MCF 10A (cell line): ENCODE results near the gene THBD. TPM values are rescaled to one million over a fixed set of nuclear protein-coding genes. Genes with fewer than 3 reads are reported as not detected.

Experiments
- BruUV-seq: library from RNA; stranded (reverse); fragments of 400-500 nt; replicated peaks from 2 replicates; lab custom pipeline; 2021; lab: Mats Ljungman, UMichigan
- CTCF ChIA-PET: fragments of 300-600 bp; sonication (Branson Sonifier 250); formaldehyde crosslinking; extraction: SDS; loops from one replicate; lab custom pipeline; 2021; ENCODE audit warnings: antibody characterized with exemption, inconsistent platforms; lab: Yijun Ruan, JAX
- POLR2A ChIA-PET: fragments of 300-600, 350-650 bp; sonication (Branson Sonifier 250); formaldehyde crosslinking; extraction: SDS; loops from one replicate; lab custom pipeline; 2020; ENCODE audit warnings: antibody characterized with exemption, inconsistent platforms; lab: Yijun Ruan, JAX
- DNase-seq: peaks from one replicate; pipeline ENCODE4 v3.0.0-alpha.2; 2018; ENCODE audit not compliant: unreplicated experiment
- H3K27ac Mint-ChIP-seq: one replicate; pipeline ENCODE4 v1.8.0; 2022; ENCODE audit warnings: mild to moderate bottlenecking, low read depth, mixed read lengths; ENCODE audit not compliant: unreplicated experiment
- H3K27me3 Mint-ChIP-seq: one replicate; pipeline ENCODE4 v1.8.0; 2022; ENCODE audit warnings: mixed read lengths; ENCODE audit not compliant: insufficient read depth, unreplicated experiment
- H3K36me3 Mint-ChIP-seq: one replicate; pipeline ENCODE4 v1.8.0; 2022; ENCODE audit warnings: mild to moderate bottlenecking, moderate library complexity, mixed read lengths; ENCODE audit not compliant: insufficient read depth, unreplicated experiment
- H3K4me1 Mint-ChIP-seq: one replicate; pipeline ENCODE4 v1.8.0; 2022; ENCODE audit warnings: mixed read lengths; ENCODE audit not compliant: insufficient read depth, unreplicated experiment
- H3K4me3 Mint-ChIP-seq: one replicate; pipeline ENCODE4 v1.8.0; 2022; ENCODE audit warnings: mild to moderate bottlenecking, moderate library complexity, mixed read lengths; ENCODE audit not compliant: unreplicated experiment
- H3K9me3 Mint-ChIP-seq: one replicate; pipeline ENCODE4 v1.8.0; 2022; ENCODE audit warnings: mixed read lengths; ENCODE audit not compliant: unreplicated experiment
- CTCF ChIP-seq: fragments of 200-600 bp; IDR thresholded peaks from one replicate; pipeline ENCODE4 v1.8.0; 2022; ENCODE audit warnings: antibody characterized with exemption, mild to moderate bottlenecking; ENCODE audit not compliant: unreplicated experiment
- intact Hi-C: fragments of 100-400 bp; cut with micrococcal nuclease; formaldehyde crosslinking; loops from 2 replicates; pipeline ENCODE4 v1.14.1; 2022
- total RNA-seq: library from RNA; stranded (reverse); gene quantifications from 2 replicates; pipeline ENCODE4 v1.2.3, GENCODE V29; 2022

Gene THBD
- total RNA-seq, 1 experiment from 2014 or later = 15.4 TPM

GRCh38 chr20:23032750-23033078 lies 16.8 kb downstream of the THBD start:
- TF ChIP-seq CTCF = no peak
- ChIA-PET CTCF (interaction anchor here (1.1 kb wide), 1 partner anchor 168 kb away, joined by 3 read pairs; no protein-coding TSS in a partner anchor), POLR2A (interaction anchor here (0.6 kb wide), 1 partner anchor 458 kb away, joined by 3 read pairs; the partner anchor contains the start of gene CST8)
- intact Hi-C loops = no loop called here
- no peak for DNase-seq
- Mint-ChIP-seq H3K27ac (no peak overlapping the region), H3K4me3 (no peak overlapping the region), H3K4me1 (no peaks in the 10 kb centered on the region), H3K27me3 (no peaks in the 10 kb centered on the region), H3K9me3 (no peaks in the 10 kb centered on the region), H3K36me3 (no peaks in the 10 kb centered on the region)
- BruUV-seq = no TSS peak

- CTCF ChIA-PET = interaction anchor here (1.1 kb wide), 1 partner anchor 169 kb away, joined by 3 read pairs; no protein-coding TSS in a partner anchor
- no peaks in the 10 kb centered on the region for H3K27me3 Mint-ChIP-seq
- intact Hi-C loops = no loop called here
Observed at GRCh38 chr20:23032056-23032749, 17.3 kb downstream of the THBD start.

DNA sequence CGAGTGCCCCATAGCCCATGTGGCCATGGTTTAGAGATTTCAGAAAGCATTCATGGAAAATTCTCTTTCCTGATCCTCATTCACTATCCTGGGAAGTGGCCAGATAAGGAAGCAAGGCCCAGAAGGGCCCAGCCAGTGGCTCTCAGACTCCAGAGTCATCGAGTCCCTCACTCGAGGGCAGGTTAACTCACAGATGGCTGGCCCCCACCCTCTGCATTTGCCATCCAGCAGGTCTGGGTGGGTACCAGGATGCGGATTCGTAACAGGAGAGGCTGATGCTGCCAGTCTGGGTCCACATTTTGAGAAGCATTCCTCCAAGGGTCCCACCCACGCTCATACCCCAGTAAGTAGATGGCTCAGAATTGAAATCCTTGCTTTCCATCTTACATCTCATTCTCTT lies 18.1 kb downstream of the THBD start:
- H3K27me3 Mint-ChIP-seq = no peaks in the 10 kb centered on the region
- intact Hi-C loops = no loop called here
- no peaks in the 10 kb centered on the region for H3K9me3 Mint-ChIP-seq
- no peak overlapping the region for H3K4me3 Mint-ChIP-seq
- ChIA-PET CTCF (no interaction called here), POLR2A (no interaction called here)
- no TSS peak for BruUV-seq
- DNase-seq = no peak
- H3K27ac Mint-ChIP-seq = no peak overlapping the region
- no peak for TF ChIP-seq CTCF
- H3K36me3 Mint-ChIP-seq = no peaks in the 10 kb centered on the region
- no peaks in the 10 kb centered on the region for H3K4me1 Mint-ChIP-seq

More at GRCh38 chr20:23032056-23032749, 17.3 kb downstream of the THBD start:
- H3K4me1 Mint-ChIP-seq = no peaks in the 10 kb centered on the region
- no TSS peak for BruUV-seq
- POLR2A ChIA-PET = no interaction called here
- no peaks in the 10 kb centered on the region for H3K36me3 Mint-ChIP-seq
- H3K4me3 Mint-ChIP-seq = no peak overlapping the region
- DNase-seq = no peak
- H3K27ac Mint-ChIP-seq = no peak overlapping the region
- no peak for TF ChIP-seq CTCF
- H3K9me3 Mint-ChIP-seq = no peaks in the 10 kb centered on the region

DNA sequence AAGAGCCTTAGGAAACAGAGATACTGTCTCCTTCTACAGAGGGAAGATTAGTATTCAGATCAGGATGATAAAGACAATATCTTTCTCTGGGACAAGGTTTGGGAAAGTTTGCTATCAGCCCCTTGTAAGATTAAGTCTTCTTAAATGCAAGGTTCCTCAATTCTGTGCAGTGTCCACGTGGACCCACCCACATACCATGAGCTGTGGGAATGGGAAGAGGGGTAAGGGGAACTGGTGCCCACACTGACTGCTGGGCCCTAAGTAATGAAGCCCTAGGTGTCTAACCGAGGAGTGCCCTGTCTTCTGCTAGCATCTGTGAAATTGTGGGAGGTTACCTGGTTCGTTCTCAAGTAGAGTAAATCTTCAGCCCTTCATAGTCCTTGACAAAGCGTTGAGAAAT lies 20.1 kb downstream of the THBD start:
- ChIA-PET POLR2A (interaction anchor here (1.1 to 1.2 kb wide), 2 partner anchors 10 to 53 kb away, joined by 3 read pairs; no protein-coding TSS in a partner anchor), CTCF (interaction anchor here (0.6 kb wide), 2 partner anchors 14 to 161 kb away, joined by 3 read pairs; no protein-coding TSS in a partner anchor)
- BruUV-seq = no TSS peak
- H3K36me3 Mint-ChIP-seq = no peaks in the 10 kb centered on the region
- intact Hi-C loops = no loop called here
- H3K9me3 Mint-ChIP-seq = no peaks in the 10 kb centered on the region
- no peaks in the 10 kb centered on the region for H3K4me1 Mint-ChIP-seq
- H3K27me3 Mint-ChIP-seq = no peaks in the 10 kb centered on the region
- no peak overlapping the region for H3K4me3 Mint-ChIP-seq
- H3K27ac Mint-ChIP-seq = no peak overlapping the region
- TF ChIP-seq CTCF = no peak
- no peak for DNase-seq
